Neural cell (in vitro differentiated cells): ENCODE measurements around the gene OPRL1. TPM values are rescaled to one million over a fixed set of nuclear protein-coding genes. Genes with fewer than 3 reads are reported as not detected.

ENCODE experiments used
- H2AFZ ChIP-seq: fragments of 200-600, 300-800 bp; sonication (generic), shearing (Covaris generic); 2 replicates; pipeline ENCODE4 v1.6.0; 2014; ENCODE audit warnings: low read depth, mild to moderate bottlenecking, antibody characterized with exemption, low read length, moderate library complexity
- H3F3A ChIP-seq: fragments of 200-600 bp; shearing (Covaris generic); 2 replicates; pipeline ENCODE4 v1.6.1; 2016; ENCODE audit warnings: mild to moderate bottlenecking, moderate library complexity, mixed read lengths, antibody characterized with exemption, low read length; ENCODE audit not compliant: insufficient read depth, poor library complexity, severe bottlenecking
- H3K27ac ChIP-seq: fragments of 200-600, 300-800 bp; sonication (generic), shearing (Covaris generic); 2 replicates; pipeline ENCODE4 v1.5.1; 2014; ENCODE audit warnings: mild to moderate bottlenecking, low read length, moderate library complexity
- H3K27me3 ChIP-seq: fragments of 300-800, 200-600 bp; sonication (generic), shearing (Covaris generic); 2 replicates; pipeline ENCODE4 v1.6.0; 2014; ENCODE audit warnings: mild to moderate bottlenecking, low read depth, low read length, moderate library complexity; ENCODE audit not compliant: insufficient read depth
- H3K36me3 ChIP-seq: fragments of 300-800, 200-600 bp; sonication (generic), shearing (Covaris generic); 2 replicates; pipeline ENCODE4 v1.5.1; 2014; ENCODE audit warnings: mild to moderate bottlenecking, antibody characterized with exemption, low read length, moderate library complexity; ENCODE audit not compliant: insufficient read depth
- H3K4me2 ChIP-seq: fragments of 300-800, 200-600 bp; sonication (generic), shearing (Covaris generic); 2 replicates; pipeline ENCODE4 v1.6.0; 2014; ENCODE audit warnings: mild to moderate bottlenecking, low read length
- H3K4me3 ChIP-seq: fragments of 300-800, 200-600 bp; sonication (generic), shearing (Covaris generic); 2 replicates; pipeline ENCODE4 v1.5.1; 2014; ENCODE audit warnings: mild to moderate bottlenecking, low read length, moderate library complexity
- H3K79me2 ChIP-seq: fragments of 200-600 bp; shearing (Covaris generic); replicated peaks from 2 replicates; pipeline ENCODE4 v1.6.0; 2014; ENCODE audit warnings: mild to moderate bottlenecking, low read length, moderate library complexity; ENCODE audit not compliant: insufficient read depth
- H3K9ac ChIP-seq: fragments of 300-800, 200-600 bp; sonication (generic), shearing (Covaris generic); 2 replicates; pipeline ENCODE4 v1.6.1; 2016; ENCODE audit warnings: mild to moderate bottlenecking, low read length, mixed read lengths
- H3K9me2 ChIP-seq: fragments of 200-600 bp; shearing (Covaris generic); 2 replicates; pipeline ENCODE4 v1.6.1; 2016; ENCODE audit warnings: mild to moderate bottlenecking, low read length, mixed read lengths; ENCODE audit not compliant: insufficient read depth
- H3K9me3 ChIP-seq: fragments of 200-600, 300-800 bp; sonication (generic), shearing (Covaris generic); 2 replicates; pipeline ENCODE4 v1.6.1; 2016; ENCODE audit warnings: mild to moderate bottlenecking, mixed run types, low read length, moderate library complexity, mixed read lengths
- H4K20me1 ChIP-seq: fragments of 200-600 bp; shearing (Covaris generic); 2 replicates; pipeline ENCODE4 v1.6.1; 2016; ENCODE audit warnings: mild to moderate bottlenecking, mixed run types; ENCODE audit not compliant: insufficient read depth
- CTCF ChIP-seq: fragments of 450-650 bp; IDR thresholded peaks from 2 replicates; pipeline ENCODE4 v1.5.1; 2014; ENCODE audit warnings: antibody characterized with exemption, mild to moderate bottlenecking, moderate library complexity; ENCODE audit not compliant: poor library complexity, severe bottlenecking
- EP300 ChIP-seq: fragments of 450-650 bp; conservative IDR thresholded peaks from 2 replicates; pipeline ENCODE4 v1.6.1; 2014; ENCODE audit warnings: antibody characterized with exemption, mild to moderate bottlenecking, moderate library complexity; ENCODE audit not compliant: poor library complexity, severe bottlenecking
- EZH2 ChIP-seq: fragments of 200-600, 300-800 bp; shearing (Covaris generic), sonication (generic); IDR thresholded peaks from 2 replicates; pipeline ENCODE4 v1.6.1; 2014; ENCODE audit warnings: antibody characterized with exemption, low read length, borderline replicate concordance, mild to moderate bottlenecking; ENCODE audit not compliant: insufficient read depth, poor library complexity, severe bottlenecking
- MXI1 ChIP-seq: fragments of 450-650 bp; conservative IDR thresholded peaks from 2 replicates; pipeline ENCODE4 v1.6.1; 2014; ENCODE audit warnings: antibody characterized with exemption, mild to moderate bottlenecking; ENCODE audit not compliant: poor library complexity, severe bottlenecking
- POLR2AphosphoS5 ChIP-seq: IDR thresholded peaks from 2 replicates; pipeline ENCODE4 v1.6.1; 2012
- RAD21 ChIP-seq: fragments of 450-650 bp; conservative IDR thresholded peaks from 2 replicates; pipeline ENCODE4 v1.6.1; 2014; ENCODE audit warnings: antibody characterized with exemption, mild to moderate bottlenecking, moderate library complexity
- REST ChIP-seq: IDR thresholded peaks from 2 replicates; pipeline ENCODE4 v1.6.1; 2012; ENCODE audit warnings: borderline replicate concordance
- SMC3 ChIP-seq: fragments of 450-650 bp; conservative IDR thresholded peaks from 2 replicates; pipeline ENCODE4 v1.6.1; 2014; ENCODE audit warnings: antibody characterized with exemption, mild to moderate bottlenecking, moderate library complexity; ENCODE audit not compliant: poor library complexity
- TAF1 ChIP-seq: IDR thresholded peaks from 2 replicates; pipeline ENCODE4 v1.6.1; 2012; ENCODE audit warnings: low read depth
- polyA plus RNA-seq: library from polyadenylated mRNA; depleted of rRNA; stranded (reverse); fragments of >200 nt; gene quantifications from 2 replicates; pipeline ENCODE4 v1.2.3, GENCODE V29; 2014

Gene OPRL1
- polyA plus RNA-seq, 1 donor from 2014 or later = 18.3 TPM

DNA sequence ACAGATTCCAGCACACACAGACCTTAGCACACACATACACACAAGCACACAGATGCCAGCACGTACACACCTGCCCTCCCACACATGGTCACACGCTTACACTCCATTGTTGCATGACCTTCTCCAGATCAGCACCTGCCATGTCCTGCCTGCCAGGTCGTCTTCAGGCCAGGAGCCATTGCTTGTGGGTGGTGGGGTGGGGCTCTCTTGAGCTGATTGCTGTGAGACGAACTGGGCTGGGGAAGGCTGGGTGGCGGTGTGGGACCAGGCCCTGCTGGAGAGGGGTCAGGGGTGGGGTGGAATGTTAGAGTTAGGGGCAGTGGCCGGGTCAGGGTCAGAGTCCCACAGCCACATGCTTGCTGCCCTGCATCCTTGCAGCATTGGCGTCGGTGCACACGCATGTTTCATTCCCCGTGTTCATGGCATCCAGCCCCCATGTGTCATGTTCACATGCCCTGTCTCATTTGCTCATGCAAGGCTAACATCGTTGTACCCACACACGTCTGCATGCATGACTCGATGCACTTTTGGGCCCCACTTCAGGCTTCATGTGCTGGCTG lies 34.0 kb downstream of the OPRL1 start:
- Histone ChIP-seq H3K27me3 (no peaks in the 10 kb centered on the region), H3F3A (no peaks in the 10 kb centered on the region), H3K36me3 (no peaks in the 10 kb centered on the region), H3K4me3 (no peak overlapping the region), H4K20me1 (no peaks in the 10 kb centered on the region), H3K79me2 (no peaks in the 10 kb centered on the region), H3K9me3 (no peaks in the 10 kb centered on the region), H3K9ac (no peak overlapping the region), H3K9me2 (no peaks in the 10 kb centered on the region), H2AFZ (no peak overlapping the region), H3K4me2 (no peak overlapping the region), H3K27ac (no peak overlapping the region)
- TF ChIP-seq CTCF (no peak), REST (no peak), RAD21 (no peak), SMC3 (no peak), TAF1 (no peak), MXI1 (no peak), EZH2 (no peak), POLR2AphosphoS5 (no peak), EP300 (no peak)

- Histone ChIP-seq H3K27me3 (no peaks in the 10 kb centered on the region), H3K27ac (no peak overlapping the region)
Observed at GRCh38 chr20:64114356-64114971, 34.6 kb downstream of the OPRL1 start.

More at GRCh38 chr20:64114356-64114971, 34.6 kb downstream of the OPRL1 start:
- Histone ChIP-seq H3K4me3 (no peak overlapping the region), H2AFZ (no peak overlapping the region), H3F3A (no peaks in the 10 kb centered on the region), H3K4me2 (no peak overlapping the region), H3K79me2 (no peaks in the 10 kb centered on the region), H3K9me3 (no peaks in the 10 kb centered on the region), H4K20me1 (no peaks in the 10 kb centered on the region), H3K9ac (no peak overlapping the region), H3K9me2 (no peaks in the 10 kb centered on the region), H3K36me3 (no peaks in the 10 kb centered on the region)
- TF ChIP-seq EZH2 (no peak), REST (no peak), POLR2AphosphoS5 (no peak), MXI1 (no peak), SMC3 (no peak), TAF1 (no peak), CTCF (no peak), EP300 (no peak), RAD21 (no peak)
